Hepatocyte (in vitro differentiated cells): Measurements from ENCODE around the gene DNASE2.

Experiments used
- CTCF ChIP-seq: fragments of 200-600 bp; sonication (generic); IDR thresholded peaks from 2 replicates; pipeline ENCODE4 v1.5.1; 2016; ENCODE audit warnings: antibody characterized with exemption, mild to moderate bottlenecking; ENCODE audit not compliant: poor library complexity
- EZH2 ChIP-seq: fragments of 200-600 bp; sonication (generic); IDR thresholded peaks from 2 replicates; pipeline ENCODE4 v1.6.1; 2016; ENCODE audit warnings: antibody characterized with exemption, mild to moderate bottlenecking, borderline replicate concordance
- EZH2phosphoT487 ChIP-seq: fragments of 200-600 bp; sonication (generic); IDR thresholded peaks from one replicate; pipeline ENCODE4 v1.6.1; 2018; ENCODE audit warnings: antibody characterized with exemption, mild to moderate bottlenecking, low read depth, moderate library complexity; ENCODE audit not compliant: unreplicated experiment, severe bottlenecking

DNA sequence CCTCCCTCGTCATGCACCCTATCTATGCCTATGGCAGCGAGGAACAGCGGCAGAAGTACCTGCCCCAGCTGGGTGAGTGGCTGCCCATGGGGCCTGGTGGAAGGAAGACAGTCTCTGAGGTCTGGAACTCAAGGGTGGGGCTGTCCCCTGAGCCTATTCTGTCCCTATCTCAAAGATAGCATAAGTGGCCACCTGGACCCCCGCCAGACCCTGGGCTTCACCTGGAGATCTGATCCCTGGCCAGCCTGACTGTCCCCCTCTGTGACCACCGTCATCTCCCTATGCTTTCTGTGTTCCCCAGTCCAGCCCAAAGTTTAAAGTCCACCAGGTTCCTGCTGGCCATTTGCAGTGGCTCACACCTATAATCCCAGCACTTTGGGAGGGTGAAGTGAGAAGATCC, 12.3 kb upstream of the DNASE2 start:
- TF ChIP-seq CTCF (no peak), EZH2 (no peak), EZH2phosphoT487 (no peak)
